Fibroblast of lung (primary cell): ENCODE measurements around the gene HIVEP3. TPM values are rescaled to one million over a fixed set of nuclear protein-coding genes. Genes with fewer than 3 reads are reported as not detected.

Experiments used
- DNase-seq, 2 donors: peaks; one replicate each; pipeline versions ENCODE4 v3.0.0 to v3.0.0-alpha.2; 2010; ENCODE audit warnings: low read depth in 2 of 2
- H2AFZ ChIP-seq: 2 replicates; pipeline ENCODE4 v1.5.1; 2012; ENCODE audit warnings: low read length, control low read depth, inconsistent platforms
- H3K27ac ChIP-seq: 2 replicates; pipeline ENCODE4 v1.5.1; 2011; ENCODE audit warnings: low read length, control low read depth; ENCODE audit not compliant: insufficient read depth
- H3K27me3 ChIP-seq: 2 replicates; pipeline ENCODE4 v1.5.1; 2011; ENCODE audit warnings: mild to moderate bottlenecking, low read length; ENCODE audit not compliant: control insufficient read depth, insufficient read depth
- H3K36me3 ChIP-seq: 2 replicates; pipeline ENCODE4 v1.5.1; 2011; ENCODE audit warnings: low read length; ENCODE audit not compliant: control insufficient read depth, insufficient read depth
- H3K4me1 ChIP-seq: 2 replicates; pipeline ENCODE4 v1.5.1; 2011; ENCODE audit warnings: low read length; ENCODE audit not compliant: control insufficient read depth, insufficient read depth; ENCODE audit errors: extremely low read depth
- H3K4me2 ChIP-seq: 2 replicates; pipeline ENCODE4 v1.5.1; 2011; ENCODE audit warnings: low read length, control low read depth; ENCODE audit not compliant: insufficient read depth; ENCODE audit errors: extremely low read depth
- H3K4me3 ChIP-seq, 4 experiments: fragments of 200-600 bp in 1 of 4; sonication (generic) in 1 of 4; replicated peaks in 1 of 4; 2 replicates each; pipeline ENCODE4 v1.5.1; 2011 to 2016; ENCODE audit warnings: low read length in 4 of 4, low read depth in 3 of 4, mild to moderate bottlenecking in 3 of 4, control low read depth in 2 of 4, inconsistent platforms in 1 of 4, mixed read lengths in 1 of 4; ENCODE audit not compliant: insufficient read depth in 1 of 4; ENCODE audit errors: control extremely low read depth in 1 of 4
- H3K79me2 ChIP-seq: 2 replicates; pipeline ENCODE4 v1.5.1; 2012; ENCODE audit warnings: mild to moderate bottlenecking, low read length, inconsistent platforms; ENCODE audit not compliant: control insufficient read depth, insufficient read depth
- H3K9ac ChIP-seq: 2 replicates; pipeline ENCODE4 v1.5.1; 2011; ENCODE audit warnings: mild to moderate bottlenecking, low read length, control low read depth; ENCODE audit not compliant: insufficient read depth
- H3K9me3 ChIP-seq: 2 replicates; pipeline ENCODE4 v1.5.1; 2012; ENCODE audit warnings: low read depth, low read length; ENCODE audit not compliant: control insufficient read depth, insufficient read depth
- H4K20me1 ChIP-seq: 2 replicates; pipeline ENCODE4 v1.5.1; 2011; ENCODE audit warnings: low read length; ENCODE audit not compliant: control insufficient read depth, insufficient read depth; ENCODE audit errors: extremely low read depth
- CTCF ChIP-seq, 2 donors: IDR thresholded peaks in 1 of 2; conservative IDR thresholded peaks in 1 of 2; 1 replicate in 1 of 2; 2 replicates in 1 of 2; pipeline ENCODE4 v1.5.1; 2011 to 2012; ENCODE audit warnings: low read length in 2 of 2, control low read depth in 1 of 2, inconsistent platforms in 1 of 2, low read depth in 1 of 2, mild to moderate bottlenecking in 1 of 2
- EZH2 ChIP-seq: IDR thresholded peaks from 2 replicates; pipeline ENCODE4 v1.5.1; 2012; ENCODE audit warnings: low read length, control low read depth, mild to moderate bottlenecking; ENCODE audit errors: missing control alignments
- polyA plus RNA-seq, 2 donors: library from polyadenylated mRNA; depleted of rRNA in 1 of 2; stranded (reverse) in 1 of 2; unstranded in 1 of 2; fragments of >200 nt; gene quantifications; 2 replicates each; pipeline ENCODE4 v1.2.1, GENCODE V29; 2011 to 2012; ENCODE audit warnings: missing spikeins in 1 of 2
- total RNA-seq: library from RNA; depleted of rRNA; stranded (reverse); fragments of >200 nt; gene quantifications from 2 replicates; pipeline ENCODE4 v1.2.1, GENCODE V29; 2014

HIVEP3 gene
- total and polyA plus RNA-seq, 2 donors (not counting 1 experiment from before 2014, with no cell fraction given) = 0.83 to 3.2 TPM

GRCh38 chr1:41724926-41725325, 193.8 kb downstream of the HIVEP3 start:
- Histone ChIP-seq H3K79me2 (no peaks in the 10 kb centered on the region), H3K9ac (no peak overlapping the region), H2AFZ (no peak overlapping the region), H3K4me2 (no peak overlapping the region), H3K36me3 (no peaks in the 10 kb centered on the region), H3K4me1 (no peaks in the 10 kb centered on the region), H3K9me3 (no peaks in the 10 kb centered on the region), H3K4me3 (no peak overlapping the region), H4K20me1 (no peaks in the 10 kb centered on the region), H3K27me3 (no peaks in the 10 kb centered on the region), H3K27ac (no peak overlapping the region)
- no peak for TF ChIP-seq EZH2
- TF ChIP-seq CTCF (conservative IDR thresholded peaks at IDR 0.05 in 1 of 2, IDR thresholded peaks at IDR 0.05 in 1 of 2; ENCODE audit: low read depth in 1 of 2, low read length in 2 of 2) = no peak
- no peak for DNase-seq

GRCh38 chr1:41724248-41724647, 194.5 kb downstream of the HIVEP3 start:
- no peaks in the 10 kb centered on the region for H3K36me3 ChIP-seq
- no peak for TF ChIP-seq EZH2
- no peak for TF ChIP-seq CTCF (conservative IDR thresholded peaks at IDR 0.05 in 1 of 2, IDR thresholded peaks at IDR 0.05 in 1 of 2; ENCODE audit: low read depth in 1 of 2, low read length in 2 of 2)
- peak in 1 of 2 donors; percentile 38 for DNase-seq
- no peak overlapping the region for H2AFZ ChIP-seq
- H3K4me2 ChIP-seq = no peak overlapping the region
- H3K27me3 ChIP-seq = no peaks in the 10 kb centered on the region
- no peaks in the 10 kb centered on the region for H4K20me1 ChIP-seq
- no peak overlapping the region for H3K4me3 ChIP-seq
- no peaks in the 10 kb centered on the region for H3K79me2 ChIP-seq
- no peak overlapping the region for H3K27ac ChIP-seq
- H3K9me3 ChIP-seq = no peaks in the 10 kb centered on the region
- H3K9ac ChIP-seq = no peak overlapping the region
- H3K4me1 ChIP-seq = no peaks in the 10 kb centered on the region

- Histone ChIP-seq H3K4me3 (no peak overlapping the region), H3K9me3 (no peaks in the 10 kb centered on the region), H3K27ac (no peak overlapping the region), H3K9ac (no peak overlapping the region), H3K4me2 (no peak overlapping the region), H3K79me2 (no peaks in the 10 kb centered on the region), H2AFZ (no peak overlapping the region), H3K36me3 (no peaks in the 10 kb centered on the region), H3K4me1 (no peaks in the 10 kb centered on the region), H3K27me3 (no peaks in the 10 kb centered on the region), H4K20me1 (no peaks in the 10 kb centered on the region)
- no peak for DNase-seq
- no peak for TF ChIP-seq EZH2
Measured at GRCh38 chr1:41723786-41724185, 194.9 kb downstream of the HIVEP3 start.
